ENCODE data around the gene ATF6.

GRCh38 chr1:161731981-161732718 lies 34.0 kb upstream of the ATF6 start:
- TF ChIP-seq, protein P1, sequence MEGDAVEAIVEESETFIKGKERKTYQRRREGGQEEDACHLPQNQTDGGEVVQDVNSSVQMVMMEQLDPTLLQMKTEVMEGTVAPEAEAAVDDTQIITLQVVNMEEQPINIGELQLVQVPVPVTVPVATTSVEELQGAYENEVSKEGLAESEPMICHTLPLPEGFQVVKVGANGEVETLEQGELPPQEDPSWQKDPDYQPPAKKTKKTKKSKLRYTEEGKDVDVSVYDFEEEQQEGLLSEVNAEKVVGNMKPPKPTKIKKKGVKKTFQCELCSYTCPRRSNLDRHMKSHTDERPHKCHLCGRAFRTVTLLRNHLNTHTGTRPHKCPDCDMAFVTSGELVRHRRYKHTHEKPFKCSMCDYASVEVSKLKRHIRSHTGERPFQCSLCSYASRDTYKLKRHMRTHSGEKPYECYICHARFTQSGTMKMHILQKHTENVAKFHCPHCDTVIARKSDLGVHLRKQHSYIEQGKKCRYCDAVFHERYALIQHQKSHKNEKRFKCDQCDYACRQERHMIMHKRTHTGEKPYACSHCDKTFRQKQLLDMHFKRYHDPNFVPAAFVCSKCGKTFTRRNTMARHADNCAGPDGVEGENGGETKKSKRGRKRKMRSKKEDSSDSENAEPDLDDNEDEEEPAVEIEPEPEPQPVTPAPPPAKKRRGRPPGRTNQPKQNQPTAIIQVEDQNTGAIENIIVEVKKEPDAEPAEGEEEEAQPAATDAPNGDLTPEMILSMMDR (IDR thresholded peaks at IDR 0.05), result no peak
- no peak for TF ChIP-seq POLR2AphosphoS5 (IDR thresholded peaks at IDR 0.05; ENCODE audit: low read depth, low read length)
- no peak for TF ChIP-seq TCF7L2 (IDR thresholded peaks at IDR 0.05; ENCODE audit: low read depth, low read length)

Measured in Panc1 (cell line).